ENCODE data around the gene ENDOD1.

- TF ChIP-seq CTCF (IDR thresholded peaks at IDR 0.05) (no peak), POLR2A (IDR thresholded peaks at IDR 0.05) (no peak), EP300 (IDR thresholded peaks at IDR 0.05) (no peak)
Measured at GRCh38 chr11:95093548-95093947, 3.9 kb downstream of the ENDOD1 start.
